ENCODE measurements around the gene SEC61B. TPM values are rescaled to one million over a fixed set of nuclear protein-coding genes. Genes with fewer than 3 reads are reported as not detected.

SEC61B gene
- total RNA-seq, 1 donor from 2014 or later = 184 TPM

- Mint-ChIP-seq H3K27ac (no peak overlapping the region), H3K27me3 (ENCODE audit: insufficient read depth) (peaks cover 17% of the 10 kb centered on the region), H3K36me3 (ENCODE audit: low read depth) (no peaks in the 10 kb centered on the region), H3K4me1 (ENCODE audit: low read depth) (peaks cover 25% of the 10 kb centered on the region), H3K4me3 (no peak overlapping the region), H3K9me3 (no peaks in the 10 kb centered on the region)
- intact Hi-C loops (cut with micrococcal nuclease) = no loop called here
- no peak for DNase-seq (ENCODE audit: low spot score)
These were observed 24.1 kb upstream of the SEC61B start for GRCh38 chr9:99197987-99198386.

GRCh38 chr9:99199938-99200539 is 22.0 kb upstream of the SEC61B start:
- intact Hi-C loops (cut with micrococcal nuclease) = no loop called here
- DNase-seq (ENCODE audit: low spot score) = no peak
- Mint-ChIP-seq H3K4me1 (ENCODE audit: low read depth) (peaks cover 17% of the 10 kb centered on the region), H3K27ac (no peak overlapping the region), H3K36me3 (ENCODE audit: low read depth) (no peaks in the 10 kb centered on the region), H3K4me3 (no peak overlapping the region), H3K9me3 (no peaks in the 10 kb centered on the region), H3K27me3 (ENCODE audit: insufficient read depth) (peaks cover 13% of the 10 kb centered on the region)

- no peak overlapping the region for H3K4me3 Mint-ChIP-seq
- peaks cover 17% of the 10 kb centered on the region for H3K27me3 Mint-ChIP-seq (ENCODE audit: insufficient read depth)
- H3K36me3 Mint-ChIP-seq (ENCODE audit: low read depth) = no peaks in the 10 kb centered on the region
- H3K27ac Mint-ChIP-seq = no peak overlapping the region
- intact Hi-C loops (cut with micrococcal nuclease) = no loop called here
- H3K4me1 Mint-ChIP-seq (ENCODE audit: low read depth) = peaks cover 8% of the 10 kb centered on the region
- H3K9me3 Mint-ChIP-seq = no peaks in the 10 kb centered on the region
- no peak for DNase-seq (ENCODE audit: low spot score)
These were observed 20.5 kb upstream of the SEC61B start for GRCh38 chr9:99201603-99202002.

- peaks cover 6% of the 10 kb centered on the region for H3K4me1 Mint-ChIP-seq (ENCODE audit: low read depth)
- intact Hi-C loops (cut with micrococcal nuclease) = no loop called here
- H3K36me3 Mint-ChIP-seq (ENCODE audit: low read depth) = peaks cover 12% of the 10 kb centered on the region
- H3K4me3 Mint-ChIP-seq = no peak overlapping the region
- DNase-seq (ENCODE audit: low spot score) = no peak
- H3K27me3 Mint-ChIP-seq (ENCODE audit: insufficient read depth) = peaks cover 16% of the 10 kb centered on the region
- peaks cover 3% of the 10 kb centered on the region for H3K9me3 Mint-ChIP-seq
- H3K27ac Mint-ChIP-seq = no peak overlapping the region
These were observed 11.5 kb upstream of the SEC61B start for GRCh38 chr9:99210572-99210971.

GRCh38 chr9:99211746-99212145 is 10.3 kb upstream of the SEC61B start:
- Mint-ChIP-seq H3K4me3 (no peak overlapping the region), H3K27me3 (ENCODE audit: insufficient read depth) (peaks cover 13% of the 10 kb centered on the region), H3K27ac (no peak overlapping the region), H3K36me3 (ENCODE audit: low read depth) (peaks cover 15% of the 10 kb centered on the region), H3K4me1 (ENCODE audit: low read depth) (peaks cover 8% of the 10 kb centered on the region), H3K9me3 (peaks cover 3% of the 10 kb centered on the region)
- DNase-seq (ENCODE audit: low spot score) = no peak
- intact Hi-C loops (cut with micrococcal nuclease) = no loop called here

GRCh38 chr9:99213197-99213596 is 8.9 kb upstream of the SEC61B start:
- DNase-seq (ENCODE audit: low spot score) = no peak
- H3K4me3 Mint-ChIP-seq = no peak overlapping the region
- H3K27me3 Mint-ChIP-seq (ENCODE audit: insufficient read depth) = peaks cover 3% of the 10 kb centered on the region
- H3K4me1 Mint-ChIP-seq (ENCODE audit: low read depth) = peaks cover 23% of the 10 kb centered on the region
- peaks cover 3% of the 10 kb centered on the region for H3K9me3 Mint-ChIP-seq
- peaks cover 27% of the 10 kb centered on the region for H3K36me3 Mint-ChIP-seq (ENCODE audit: low read depth)
- intact Hi-C loops (cut with micrococcal nuclease) = no loop called here
- H3K27ac Mint-ChIP-seq = no peak overlapping the region

GRCh38 chr9:99216073-99216472 is 6.0 kb upstream of the SEC61B start:
- H3K36me3 Mint-ChIP-seq (ENCODE audit: low read depth) = peaks cover 45% of the 10 kb centered on the region

GRCh38 chr9:99220011-99220410 is 2.1 kb upstream of the SEC61B start:
- H3K27me3 Mint-ChIP-seq (ENCODE audit: insufficient read depth) = no peaks in the 10 kb centered on the region
- DNase-seq (ENCODE audit: low spot score) = no peak
- peaks cover 53% of the 10 kb centered on the region for H3K36me3 Mint-ChIP-seq (ENCODE audit: low read depth)
- peaks cover 64% of the 10 kb centered on the region for H3K4me1 Mint-ChIP-seq (ENCODE audit: low read depth)
- intact Hi-C loops (cut with micrococcal nuclease) = loop anchor here (2.0 to 10.0 kb wide), 4 partner anchors 115 to 1377 kb away; partner anchors contain the start of genes TEX10, TGFBR1 and TRIM14
- no peaks in the 10 kb centered on the region for H3K9me3 Mint-ChIP-seq
- H3K27ac Mint-ChIP-seq = no peak overlapping the region
- H3K4me3 Mint-ChIP-seq = peak overlapping the region; percentile 61

More at GRCh38 chr9:99216073-99216472, 6.0 kb upstream of the SEC61B start:
- Mint-ChIP-seq H3K4me3 (no peak overlapping the region), H3K9me3 (no peaks in the 10 kb centered on the region), H3K4me1 (ENCODE audit: low read depth) (peaks cover 46% of the 10 kb centered on the region), H3K27me3 (ENCODE audit: insufficient read depth) (no peaks in the 10 kb centered on the region), H3K27ac (no peak overlapping the region)
- no peak for DNase-seq (ENCODE audit: low spot score)
- intact Hi-C loops (cut with micrococcal nuclease) = no loop called here

GRCh38 chr9:99221266-99221620 is 839 bp upstream of the SEC61B start:
- H3K36me3 Mint-ChIP-seq (ENCODE audit: low read depth) = peaks cover 61% of the 10 kb centered on the region
- no peak for DNase-seq (ENCODE audit: low spot score)
- H3K4me3 Mint-ChIP-seq = peak overlapping the region; percentile 99
- intact Hi-C loops (cut with micrococcal nuclease) = loop anchor here (1.0 to 10.0 kb wide), 5 partner anchors 41 to 1376 kb away; partner anchors contain the start of genes TEX10, TGFBR1 and TRIM14
- H3K27me3 Mint-ChIP-seq (ENCODE audit: insufficient read depth) = no peaks in the 10 kb centered on the region
- H3K27ac Mint-ChIP-seq = peak overlapping the region; percentile 88
- peaks cover 70% of the 10 kb centered on the region for H3K4me1 Mint-ChIP-seq (ENCODE audit: low read depth)
- no peaks in the 10 kb centered on the region for H3K9me3 Mint-ChIP-seq

- no peaks in the 10 kb centered on the region for H3K9me3 Mint-ChIP-seq
- intact Hi-C loops (cut with micrococcal nuclease) = loop anchor here (1.0 to 10.0 kb wide), 10 partner anchors 14 to 1375 kb away; partner anchors contain the start of genes INVS, TEX10 and TRIM14
- H3K27ac Mint-ChIP-seq = peak overlapping the region; percentile 98
- H3K36me3 Mint-ChIP-seq (ENCODE audit: low read depth) = peaks cover 53% of the 10 kb centered on the region
- peaks cover 59% of the 10 kb centered on the region for H3K4me1 Mint-ChIP-seq (ENCODE audit: low read depth)
- DNase-seq (ENCODE audit: low spot score) = no peak
- no peaks in the 10 kb centered on the region for H3K27me3 Mint-ChIP-seq (ENCODE audit: insufficient read depth)
- H3K4me3 Mint-ChIP-seq = peak overlapping the region; percentile 99
These were observed 561 bp downstream of the SEC61B start for GRCh38 chr9:99222416-99223270.

- no peak for DNase-seq (ENCODE audit: low spot score)
- H3K4me1 Mint-ChIP-seq (ENCODE audit: low read depth) = peaks cover 52% of the 10 kb centered on the region
- H3K9me3 Mint-ChIP-seq = no peaks in the 10 kb centered on the region
- peak overlapping the region; percentile 99 for H3K4me3 Mint-ChIP-seq
- H3K27ac Mint-ChIP-seq = no peak overlapping the region
- no peaks in the 10 kb centered on the region for H3K27me3 Mint-ChIP-seq (ENCODE audit: insufficient read depth)
- peaks cover 51% of the 10 kb centered on the region for H3K36me3 Mint-ChIP-seq (ENCODE audit: low read depth)
- intact Hi-C loops (cut with micrococcal nuclease) = loop anchor here (5.0 to 10.0 kb wide), 3 partner anchors 1110 to 1373 kb away; partner anchors contain the start of genes TEX10 and TRIM14
These were observed 2.4 kb downstream of the SEC61B start for GRCh38 chr9:99224445-99224844.

- Mint-ChIP-seq H3K4me1 (ENCODE audit: low read depth) (peaks cover 45% of the 10 kb centered on the region), H3K27ac (peak overlapping the region; percentile 42), H3K4me3 (no peak overlapping the region), H3K27me3 (ENCODE audit: insufficient read depth) (no peaks in the 10 kb centered on the region), H3K9me3 (no peaks in the 10 kb centered on the region), H3K36me3 (ENCODE audit: low read depth) (peaks cover 51% of the 10 kb centered on the region)
- DNase-seq (ENCODE audit: low spot score) = no peak
- intact Hi-C loops (cut with micrococcal nuclease) = loop anchor here (10.0 kb wide), 1 partner anchor 1111 kb away; the partner anchor contains the start of gene TRIM14
These were observed 4.0 kb downstream of the SEC61B start for GRCh38 chr9:99226054-99226453.

- Mint-ChIP-seq H3K4me3 (no peak overlapping the region), H3K4me1 (ENCODE audit: low read depth) (peaks cover 40% of the 10 kb centered on the region), H3K27ac (no peak overlapping the region), H3K9me3 (no peaks in the 10 kb centered on the region), H3K36me3 (ENCODE audit: low read depth) (peaks cover 50% of the 10 kb centered on the region), H3K27me3 (ENCODE audit: insufficient read depth) (no peaks in the 10 kb centered on the region)
- no peak for DNase-seq (ENCODE audit: low spot score)
- intact Hi-C loops (cut with micrococcal nuclease) = no loop called here
These were observed 8.1 kb downstream of the SEC61B start for GRCh38 chr9:99230206-99230605.
